CD4-positive, alpha-beta T cell treated with Interleukin-4 for 4 hours (primary cell): ENCODE results near the gene RILPL2.
"Not testable (repeated sequence)": the region's sequence is repeated elsewhere in the genome, so short reads cannot be mapped to it uniquely, and the experiment has no call there.

Source experiments
- DNase-seq: peaks from one replicate; pipeline ENCODE4 v3.0.0-alpha.2; 2020

RILPL2 gene

DNA sequence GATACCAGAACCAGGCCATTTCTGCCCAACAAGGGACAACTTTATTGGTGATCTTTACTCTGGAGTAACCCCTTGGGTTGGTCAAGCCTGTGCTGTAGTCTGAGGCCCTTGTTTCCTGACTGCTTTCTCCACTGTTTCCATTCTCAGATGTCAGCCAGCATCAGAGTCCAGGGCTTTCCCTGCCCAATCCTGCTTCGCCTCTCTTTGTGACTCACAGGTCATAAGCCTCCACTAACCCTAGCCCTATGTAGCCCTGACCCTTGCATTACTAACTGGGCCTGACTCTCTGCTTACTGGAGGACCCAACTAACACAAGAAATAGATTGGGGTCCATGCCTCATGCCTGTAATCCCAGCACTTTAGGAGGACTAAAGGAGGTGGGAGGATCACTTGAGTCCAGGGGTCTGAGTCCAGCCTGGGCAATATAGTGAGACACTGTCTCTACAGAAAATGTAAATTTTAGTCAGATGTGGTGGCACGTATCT, 12.8 kb upstream of the RILPL2 start:
- DNase-seq = no peak

DNA sequence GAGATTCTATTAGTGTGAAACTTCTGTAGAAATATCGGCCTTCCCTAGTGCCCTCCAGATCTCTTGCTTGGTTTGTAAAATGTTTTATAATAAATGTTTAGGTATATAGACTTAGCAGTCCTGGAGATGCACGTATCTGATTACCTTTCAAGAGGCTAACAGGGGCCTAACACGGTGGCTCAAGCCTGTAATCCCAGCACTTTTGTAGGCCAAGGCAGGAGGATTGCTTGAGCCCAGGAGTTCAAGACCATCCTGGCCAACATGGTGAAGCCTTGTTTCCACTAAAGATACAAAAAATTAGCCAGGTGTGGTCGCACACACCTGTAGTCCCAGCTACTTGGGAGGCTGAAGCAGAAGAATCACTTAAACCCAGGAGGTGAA, 9.8 kb upstream of the RILPL2 start:
- DNase-seq = no peak

DNA sequence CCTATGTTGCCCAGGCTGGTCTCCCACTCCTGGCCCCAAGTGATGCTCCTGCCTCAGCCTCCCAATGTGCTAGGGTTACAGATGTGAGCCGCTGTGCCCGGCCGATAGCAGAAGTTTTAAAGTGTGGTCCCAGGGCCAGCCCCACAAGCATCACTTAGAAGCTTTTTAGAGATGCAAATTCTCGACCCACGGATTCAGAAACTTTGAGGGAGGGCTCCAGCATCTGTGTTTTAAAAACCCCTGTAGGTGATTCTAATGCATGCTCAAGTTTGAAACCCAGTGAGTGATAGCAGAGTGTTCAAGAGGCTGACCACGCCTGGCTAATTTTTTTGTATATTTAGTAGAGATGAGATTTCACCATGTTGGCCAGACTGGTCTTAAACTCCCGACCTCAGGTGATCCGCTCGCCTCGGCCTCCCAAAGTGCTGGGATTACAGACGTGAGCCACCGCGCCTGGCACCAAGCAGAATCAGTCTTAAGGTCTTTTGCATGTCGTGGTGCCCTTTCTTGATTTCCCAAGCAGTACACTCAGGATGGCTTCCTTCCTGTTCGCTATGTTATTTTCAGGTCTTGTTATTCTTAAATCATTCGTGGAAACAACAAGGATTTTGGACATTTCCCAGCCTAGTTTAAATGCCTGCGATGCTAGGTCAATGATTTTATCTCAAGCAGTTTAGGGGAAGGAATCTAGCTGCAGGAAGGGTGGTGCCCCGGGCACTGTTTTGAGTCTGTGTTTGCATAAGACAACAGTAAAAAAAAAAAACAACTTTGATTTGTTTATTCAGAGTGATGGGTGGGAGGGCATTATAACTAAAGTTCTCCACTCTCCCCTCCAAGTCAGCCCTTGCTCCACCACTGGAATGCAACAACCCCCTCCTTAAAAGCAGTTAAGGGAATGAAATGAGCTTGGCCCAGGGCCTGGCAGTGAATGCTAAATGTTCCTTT, 9.2 kb upstream of the RILPL2 start:
- DNase-seq = no peak

GRCh38 chr12:123444092-123445026, 7.9 kb upstream of the RILPL2 start:
- no peak for DNase-seq

GRCh38 chr12:123442774-123443173, 6.3 kb upstream of the RILPL2 start:
- no peak for DNase-seq

DNA sequence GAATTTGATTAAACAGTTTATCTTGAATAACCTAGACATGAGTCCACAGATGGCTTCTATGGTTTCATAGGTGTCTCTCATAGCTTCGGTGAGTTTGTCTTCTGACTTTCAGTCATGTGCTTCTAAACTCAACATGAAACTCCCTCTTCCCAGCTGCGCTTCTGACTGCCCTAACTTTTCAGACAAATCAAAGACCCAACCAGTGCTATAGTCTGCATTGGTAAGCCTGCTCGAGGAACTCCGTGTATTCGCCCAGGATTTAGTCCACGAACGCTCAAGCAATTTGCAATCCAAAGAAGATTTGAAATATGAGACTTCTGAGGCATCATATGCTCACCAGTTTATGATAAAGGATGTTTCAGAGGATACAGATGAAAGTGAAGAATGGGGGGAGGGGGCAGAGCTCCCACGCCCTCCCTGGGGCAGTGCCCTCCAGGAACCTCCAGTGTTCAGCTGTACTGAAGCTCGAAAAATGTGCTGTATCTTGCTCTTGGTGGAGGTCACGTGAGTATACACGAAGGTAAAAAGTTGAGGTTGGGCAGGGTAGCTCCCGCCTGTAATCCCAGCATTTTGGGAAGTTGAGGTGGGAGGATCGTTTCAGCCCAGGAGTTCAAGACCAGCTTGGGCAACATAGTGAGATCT, 5.2 kb upstream of the RILPL2 start:
- no peak for DNase-seq

- DNase-seq = no peak
These were observed 858 bp downstream of the RILPL2 start for GRCh38 chr12:123435636-123436016.

- DNase-seq = no peak
These were observed 2.9 kb downstream of the RILPL2 start for GRCh38 chr12:123433615-123434014.

DNA sequence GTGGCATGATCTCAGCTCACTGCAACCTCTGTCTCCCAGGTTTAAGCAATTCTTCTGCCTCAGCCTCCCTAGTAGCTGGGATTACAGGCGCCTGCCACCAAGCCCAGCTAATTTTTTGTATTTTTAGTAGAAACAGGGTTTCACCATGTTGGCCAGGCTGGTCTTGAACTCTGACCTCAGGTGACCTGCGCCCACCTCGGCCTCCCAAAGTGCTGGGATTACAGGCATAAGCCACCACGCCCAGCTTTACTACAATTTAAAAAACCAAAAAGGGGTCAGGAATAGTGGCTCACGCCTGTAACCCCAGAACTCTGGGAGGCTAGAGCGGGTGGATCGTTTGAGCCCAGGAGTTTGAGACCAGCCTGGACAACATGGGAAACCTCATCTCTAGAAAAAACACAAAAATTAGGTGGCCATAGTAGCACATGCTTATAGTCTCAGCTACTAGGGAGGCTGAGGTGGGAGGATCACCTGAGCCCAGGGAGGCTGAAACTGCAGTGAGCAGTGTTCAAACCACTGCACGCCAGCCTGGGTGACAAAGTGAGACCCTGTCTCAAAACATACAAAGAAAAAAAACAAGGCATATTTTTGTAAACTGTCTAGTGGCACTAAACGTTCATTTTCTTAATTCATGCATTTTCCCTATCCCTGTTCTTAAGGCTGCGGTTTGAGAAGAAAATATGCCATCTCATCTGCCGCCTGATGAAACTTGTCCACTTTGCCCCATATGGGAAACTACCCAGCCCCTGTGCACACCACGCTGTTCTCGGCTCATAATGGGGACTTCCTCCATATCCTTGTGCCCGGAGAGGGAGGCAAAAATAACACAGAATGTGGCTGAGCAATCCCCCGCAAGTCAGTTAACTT, 4.3 kb downstream of the RILPL2 start:
- peak; percentile 46 for DNase-seq

DNA sequence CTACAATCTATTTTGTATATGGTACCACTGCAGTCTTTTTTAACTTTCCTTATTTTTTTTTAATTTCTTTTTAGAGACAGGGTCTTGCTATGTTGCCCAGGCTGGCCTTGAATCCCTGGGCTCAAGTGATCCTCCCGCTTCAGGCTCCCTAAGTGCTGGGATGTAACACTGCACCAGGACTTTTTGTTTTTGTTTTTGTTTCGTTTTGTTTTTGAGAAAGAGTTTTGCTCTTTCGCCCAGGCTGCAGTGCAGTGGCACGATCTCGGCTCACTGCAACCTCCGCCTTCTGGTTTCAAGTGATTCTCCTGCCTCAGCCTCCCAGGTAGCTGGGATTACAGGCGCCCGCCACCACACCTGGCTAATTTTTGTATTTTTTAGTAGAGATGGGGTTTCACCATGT, 7.4 kb downstream of the RILPL2 start:
- not testable (repeated sequence) for DNase-seq

- no peak for DNase-seq
These were observed 7.9 kb downstream of the RILPL2 start for GRCh38 chr12:123428591-123428990.

- DNase-seq = peak; percentile 62
These were observed 9.3 kb downstream of the RILPL2 start for GRCh38 chr12:123427036-123427769.

DNA sequence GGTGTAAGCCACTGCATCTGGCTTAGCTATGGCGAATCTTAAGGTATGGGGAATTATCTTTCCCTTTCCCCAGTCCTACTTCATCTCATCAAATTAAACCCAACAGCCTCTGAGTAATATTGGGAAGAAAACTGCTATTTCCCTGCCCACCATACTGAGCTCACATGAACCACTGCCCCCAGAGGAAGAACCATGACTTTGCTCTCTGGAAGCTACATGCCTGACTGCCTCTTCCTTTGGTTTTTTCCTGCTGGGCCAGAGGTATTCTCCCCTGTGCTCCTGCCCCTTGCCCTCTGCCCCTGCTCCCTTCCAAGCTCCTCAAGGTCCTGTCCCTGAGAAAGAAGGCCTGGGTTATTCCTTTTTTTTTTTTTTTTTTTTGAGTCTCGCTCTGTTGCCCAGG, 15.2 kb downstream of the RILPL2 start:
- DNase-seq = no peak

DNA sequence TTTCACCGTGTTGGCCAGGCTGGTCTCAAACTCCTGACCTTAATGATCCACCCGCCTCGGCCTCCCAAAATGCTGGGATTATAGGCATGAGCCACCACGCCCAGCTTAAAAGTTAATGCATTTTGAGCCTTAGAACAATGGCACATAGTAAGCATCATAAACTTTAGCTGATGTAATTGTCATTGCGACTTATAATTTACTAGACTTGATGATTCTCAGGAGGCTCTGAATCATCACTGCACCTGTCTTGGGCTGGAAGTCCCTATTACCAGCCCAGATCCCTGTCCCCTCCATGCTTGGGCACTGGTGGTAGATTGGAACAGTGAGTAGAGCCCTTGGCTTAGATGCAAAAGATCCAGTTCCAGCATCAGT, 26.5 kb downstream of the RILPL2 start:
- no peak for DNase-seq

GRCh38 chr12:123409284-123410040, 27.0 kb downstream of the RILPL2 start:
- DNase-seq = not testable (repeated sequence)

- not testable (repeated sequence) for DNase-seq
These were observed 27.9 kb downstream of the RILPL2 start for GRCh38 chr12:123408619-123409018.

DNA sequence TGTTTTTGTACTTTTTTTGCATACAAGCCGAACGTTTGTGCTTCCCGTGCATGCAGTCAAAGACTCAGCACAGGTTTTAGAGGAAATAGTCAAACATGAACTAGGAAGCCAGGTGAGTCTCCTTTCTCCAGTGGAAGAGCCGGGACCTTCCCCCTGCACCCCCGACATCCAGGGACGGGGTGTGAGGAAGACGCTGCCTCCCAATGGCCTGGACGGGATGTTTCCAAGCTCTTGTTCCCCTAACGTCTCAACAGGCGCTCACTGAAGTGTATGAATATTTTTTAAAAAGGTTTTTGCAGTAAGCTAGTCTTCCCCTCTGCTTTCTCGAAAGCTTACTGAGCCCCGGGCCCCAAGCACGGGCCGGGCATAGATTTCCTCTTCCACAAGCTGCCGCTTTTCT, 28.6 kb downstream of the RILPL2 start:
- not testable (repeated sequence) for DNase-seq

GRCh38 chr12:123407269-123407668, 29.2 kb downstream of the RILPL2 start:
- not testable (repeated sequence) for DNase-seq

- DNase-seq = no peak
These were observed 31.9 kb downstream of the RILPL2 start for GRCh38 chr12:123404581-123404980.
